SK-N-SH (cell line): ENCODE results near the gene HPCA. TPM values are rescaled to one million over a fixed set of nuclear protein-coding genes. Genes with fewer than 3 reads are reported as not detected.

Source experiments
- CTCF ChIA-PET: fragments of 300-600, 350-600 bp; formaldehyde crosslinking; extraction: SDS; loops from one replicate; lab custom pipeline; 2021; lab: Yijun Ruan, JAX
- POLR2A ChIA-PET: fragments of 350-600 bp; sonication (Branson Sonifier 250); formaldehyde crosslinking; extraction: SDS; loops from one replicate; lab custom pipeline; 2020; ENCODE audit warnings: antibody characterized with exemption, inconsistent platforms; lab: Yijun Ruan, JAX
- DNase-seq: peaks from one replicate; pipeline ENCODE4 v3.0.0; 2012
- H2AFZ ChIP-seq: fragments of 200-600 bp; sonication (generic); 2 replicates; pipeline ENCODE4 v1.8.1; 2016; ENCODE audit warnings: antibody characterized with exemption, mild to moderate bottlenecking, low read depth
- H3F3A ChIP-seq: fragments of 200-600 bp; sonication (generic); replicated peaks from 2 replicates; pipeline ENCODE3; 2016; ENCODE audit warnings: antibody characterized with exemption, mild to moderate bottlenecking; ENCODE audit not compliant: insufficient read depth
- H3K27ac ChIP-seq, 2 experiments: fragments of 200-500 bp in 1 of 2; fragments of 200-600 bp in 1 of 2; sonication (Bioruptor generic) in 1 of 2; sonication (generic), shearing (Covaris generic) in 1 of 2; 2 replicates each; pipeline versions ENCODE4 v1.5.1 to v1.6.1; 2014 to 2016; ENCODE audit warnings: low read depth in 2 of 2, inconsistent platforms in 1 of 2, low read length in 1 of 2, mild to moderate bottlenecking in 1 of 2, mixed read lengths in 1 of 2
- H3K27me3 ChIP-seq: fragments of 200-600 bp; sonication (generic), shearing (Covaris generic); 2 replicates; pipeline ENCODE4 v1.6.1; 2016; ENCODE audit warnings: mixed run types; ENCODE audit not compliant: insufficient read depth
- H3K36me3 ChIP-seq, 2 experiments: fragments of 200-500 bp in 1 of 2; fragments of 200-600 bp in 1 of 2; sonication (Bioruptor generic) in 1 of 2; sonication (generic) in 1 of 2; replicated peaks in 1 of 2; 2 replicates each; pipeline versions ENCODE3 to v1.5.1; 2014 to 2016; ENCODE audit warnings: low read length in 1 of 2, mild to moderate bottlenecking in 1 of 2; ENCODE audit not compliant: insufficient read depth in 2 of 2, control insufficient read depth in 1 of 2
- H3K4me1 ChIP-seq, 2 experiments: fragments of 200-500 bp in 1 of 2; fragments of 200-600 bp in 1 of 2; sonication (Bioruptor generic) in 1 of 2; sonication (generic), shearing (Covaris generic) in 1 of 2; 2 replicates each; pipeline versions ENCODE4 v1.5.1 to v1.6.1; 2014 to 2016; ENCODE audit warnings: low read depth in 1 of 2, low read length in 1 of 2, mixed run types in 1 of 2; ENCODE audit not compliant: insufficient read depth in 2 of 2, control insufficient read depth in 1 of 2
- H3K4me2 ChIP-seq: fragments of 200-600 bp; sonication (generic), shearing (Covaris generic); 2 replicates; pipeline ENCODE4 v1.6.1; 2017; ENCODE audit warnings: mixed run types
- H3K4me3 ChIP-seq, 2 experiments: fragments of 200-500 bp in 1 of 2; fragments of 200-600 bp in 1 of 2; sonication (Bioruptor generic) in 1 of 2; sonication (generic), shearing (Covaris generic) in 1 of 2; 2 replicates each; pipeline versions ENCODE4 v1.5.1 to v1.8.1; 2014 to 2016; ENCODE audit warnings: low read depth in 2 of 2, inconsistent platforms in 1 of 2, low read length in 1 of 2, mild to moderate bottlenecking in 1 of 2, mixed read lengths in 1 of 2, moderate library complexity in 1 of 2
- H3K79me2 ChIP-seq: fragments of 200-600 bp; sonication (generic); 2 replicates; pipeline ENCODE4 v1.8.1; 2017; ENCODE audit warnings: mild to moderate bottlenecking; ENCODE audit not compliant: insufficient read depth
- H3K9ac ChIP-seq: fragments of 200-600 bp; sonication (generic); 2 replicates; pipeline ENCODE4 v1.6.1; 2017; ENCODE audit warnings: mixed run types
- H3K9me2 ChIP-seq: fragments of 200-600 bp; sonication (generic); 2 replicates; pipeline ENCODE4 v1.6.1; 2017; ENCODE audit warnings: mixed run types
- H3K9me3 ChIP-seq: fragments of 200-600 bp; sonication (generic); 2 replicates; pipeline ENCODE4 v1.6.1; 2017; ENCODE audit warnings: mixed run types, mild to moderate bottlenecking, moderate library complexity
- H4K20me1 ChIP-seq: fragments of 200-600 bp; sonication (generic); 2 replicates; pipeline ENCODE4 v1.6.1; 2017; ENCODE audit warnings: mild to moderate bottlenecking, mixed run types; ENCODE audit not compliant: insufficient read depth
- CHD2 ChIP-seq: fragments of 150-350 bp; IDR thresholded peaks from 2 replicates; pipeline ENCODE4 v1.6.1; 2018; ENCODE audit warnings: low read length; ENCODE audit not compliant: partially characterized antibody
- MEF2A ChIP-seq: IDR thresholded peaks from 2 replicates; pipeline ENCODE4 v1.4.0; 2012; ENCODE audit warnings: low read depth, borderline replicate concordance
- MXI1 ChIP-seq: IDR thresholded peaks from 2 replicates; pipeline ENCODE4 v1.6.1; 2012; ENCODE audit warnings: mild to moderate bottlenecking, low read depth, low read length, improper control_type of control experiment
- NRF1 ChIP-seq: IDR thresholded peaks from 2 replicates; pipeline ENCODE4 v1.6.1; 2012; ENCODE audit warnings: low read depth, mild to moderate bottlenecking, low read length
- SMC3 ChIP-seq: IDR thresholded peaks from 2 replicates; pipeline ENCODE4 v1.6.1; 2012; ENCODE audit warnings: low read depth, low read length, improper control_type of control experiment
- TCF12 ChIP-seq: IDR thresholded peaks from 2 replicates; pipeline ENCODE4 v1.4.0; 2012
- WGBS: methylation state at CpG from one replicate; pipeline ENCODE4 v1.1.6; 2017; ENCODE audit warnings: low lambda C conversion rate; 5-methylcytosine and 5-hydroxymethylcytosine counted together
- polyA plus RNA-seq, 3 experiments: library from polyadenylated mRNA; depleted of rRNA; stranded (reverse); fragments of >200 nt; gene quantifications; 2 replicates each; pipeline ENCODE4 v1.2.3, GENCODE V29; 2012
- TF ChIP-seq, protein P1 (sequence below): IDR thresholded peaks from 2 replicates; pipeline ENCODE4 v1.4.0; 2012; ENCODE audit warnings: low read depth
- TF ChIP-seq, protein P2 (sequence below): fragments of 200-600 bp; sonication (generic); IDR thresholded peaks from 2 replicates; pipeline ENCODE4 v1.6.1; 2017; ENCODE audit warnings: antibody characterized with exemption, mild to moderate bottlenecking, moderate library complexity

HPCA gene
- polyA plus RNA-seq, 1 of the 3 experiments (the other 2 are of a cell fraction), result not detected

- Histone ChIP-seq H3F3A (peaks cover 4% of the 10 kb centered on the region), H3K9me2 (no peaks in the 10 kb centered on the region), H3K4me2 (no peak overlapping the region), H2AFZ (no peak overlapping the region), H3K9ac (no peak overlapping the region), H3K4me3 (no peak overlapping the region), H3K79me2 (no peaks in the 10 kb centered on the region), H4K20me1 (0 out of 2 replicates have a peak, but pooled peaks cover 4% of the 10 kb centered on the region), H3K27me3 (peaks cover 5% of the 10 kb centered on the region; the same call in 1 of the 2 replicates), H3K27ac (no peak overlapping the region), H3K4me1 (peaks cover 0 to 8% of the 10 kb centered on the region in 2 experiments; a peak in 2 of 4 replicates), H3K9me3 (no peaks in the 10 kb centered on the region), H3K36me3 (no peaks in the 10 kb centered on the region)
- no peak for TF ChIP-seq CHD2
- TF ChIP-seq, protein P1, sequence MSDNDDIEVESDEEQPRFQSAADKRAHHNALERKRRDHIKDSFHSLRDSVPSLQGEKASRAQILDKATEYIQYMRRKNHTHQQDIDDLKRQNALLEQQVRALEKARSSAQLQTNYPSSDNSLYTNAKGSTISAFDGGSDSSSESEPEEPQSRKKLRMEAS, result no peak
- DNase-seq, result no peak
- POLR2A ChIA-PET, result no interaction called here
- WGBS, result 67% methylated on average over 1 of the region's 1 CpG
- CTCF ChIA-PET, result interaction anchor here (0.9 to 9.0 kb wide), 7 partner anchors 9 to 195 kb away, joined by 4 to 46 read pairs (median 13); partner anchors contain the start of gene FNDC5
Observed at GRCh38 chr1:32891241-32891570, 4.9 kb downstream of the HPCA start.

DNA sequence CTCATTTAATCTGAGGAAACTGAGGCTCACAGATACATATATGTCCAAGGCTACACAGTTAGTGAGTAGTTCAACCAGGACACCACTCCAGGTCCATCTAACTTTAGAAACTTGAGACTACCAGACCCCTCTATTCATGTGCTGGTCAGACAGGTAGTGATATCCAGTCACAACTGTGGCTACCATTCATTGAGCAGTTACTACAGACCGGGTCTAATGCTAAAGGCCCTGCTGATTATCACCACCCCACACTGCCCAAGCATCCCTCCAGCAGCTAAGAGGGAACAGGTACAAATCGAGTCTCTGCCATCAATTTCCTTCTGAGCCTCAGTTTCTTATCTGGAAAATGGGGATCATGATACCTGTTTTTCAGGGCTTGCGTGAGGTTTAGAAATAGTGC is 5.3 kb downstream of the HPCA start:
- Histone ChIP-seq H3K4me1 (peaks cover 0 to 8% of the 10 kb centered on the region in 2 experiments; a peak in 2 of 4 replicates), H3K4me2 (no peak overlapping the region), H3K36me3 (no peaks in the 10 kb centered on the region), H3K27ac (no peak overlapping the region), H3K27me3 (peaks cover 5% of the 10 kb centered on the region; the same call in 1 of the 2 replicates), H4K20me1 (0 out of 2 replicates have a peak, but pooled peaks cover 4% of the 10 kb centered on the region)
- CTCF ChIA-PET, result interaction anchor here (0.9 to 9.0 kb wide), 12 partner anchors 10 to 195 kb away, joined by 3 to 46 read pairs (median 7); partner anchors contain the start of gene FNDC5
- TF ChIP-seq NRF1, result no peak
- TF ChIP-seq MEF2A, result no peak
- TF ChIP-seq TCF12, result no peak
- no peak for TF ChIP-seq SMC3
- TF ChIP-seq, all 33 proteins: peak for 0
- Histone ChIP-seq H3K9me3 (no peaks in the 10 kb centered on the region), H2AFZ (no peak overlapping the region), H3K4me3 (no peak overlapping the region), H3K9me2 (no peaks in the 10 kb centered on the region), H3K79me2 (no peaks in the 10 kb centered on the region), H3F3A (peaks cover 4% of the 10 kb centered on the region), H3K9ac (no peak overlapping the region)
- POLR2A ChIA-PET, result no interaction called here
- 89% methylated on average over 3 of the region's 3 CpGs for WGBS
- DNase-seq, result no peak

- Histone ChIP-seq H4K20me1 (no peaks in the 10 kb centered on the region), H3K9me2 (no peaks in the 10 kb centered on the region), H3K27ac (no peak overlapping the region), H3K79me2 (no peaks in the 10 kb centered on the region), H3K4me3 (peak overlapping the region in 1 of 2 experiments; percentile 14; a peak in 3 of 4 replicates), H3K9ac (no peak overlapping the region), H3K9me3 (no peaks in the 10 kb centered on the region), H3K4me2 (0 out of 2 replicates have a peak overlapping the region, but pooled peaks have one; percentile 47), H2AFZ (no peak overlapping the region), H3K27me3 (0 out of 2 replicates have a peak, but pooled peaks cover 5% of the 10 kb centered on the region), H3K4me1 (peaks cover 0 to 4% of the 10 kb centered on the region in 2 experiments; a peak in 2 of 4 replicates), H3F3A (peaks cover 4% of the 10 kb centered on the region), H3K36me3 (no peaks in the 10 kb centered on the region)
- POLR2A ChIA-PET, result interaction anchor here (0.9 kb wide), 1 partner anchor 9 kb away, joined by 3 read pairs; no protein-coding TSS in a partner anchor
- CTCF ChIA-PET, result interaction anchor here (0.6 to 9.0 kb wide), 27 partner anchors 9 to 203 kb away, joined by 3 to 46 read pairs (median 4); partner anchors contain the start of gene FNDC5
- 82% methylated on average over 20 of the region's 49 CpGs for WGBS
- TF ChIP-seq, protein P2, sequence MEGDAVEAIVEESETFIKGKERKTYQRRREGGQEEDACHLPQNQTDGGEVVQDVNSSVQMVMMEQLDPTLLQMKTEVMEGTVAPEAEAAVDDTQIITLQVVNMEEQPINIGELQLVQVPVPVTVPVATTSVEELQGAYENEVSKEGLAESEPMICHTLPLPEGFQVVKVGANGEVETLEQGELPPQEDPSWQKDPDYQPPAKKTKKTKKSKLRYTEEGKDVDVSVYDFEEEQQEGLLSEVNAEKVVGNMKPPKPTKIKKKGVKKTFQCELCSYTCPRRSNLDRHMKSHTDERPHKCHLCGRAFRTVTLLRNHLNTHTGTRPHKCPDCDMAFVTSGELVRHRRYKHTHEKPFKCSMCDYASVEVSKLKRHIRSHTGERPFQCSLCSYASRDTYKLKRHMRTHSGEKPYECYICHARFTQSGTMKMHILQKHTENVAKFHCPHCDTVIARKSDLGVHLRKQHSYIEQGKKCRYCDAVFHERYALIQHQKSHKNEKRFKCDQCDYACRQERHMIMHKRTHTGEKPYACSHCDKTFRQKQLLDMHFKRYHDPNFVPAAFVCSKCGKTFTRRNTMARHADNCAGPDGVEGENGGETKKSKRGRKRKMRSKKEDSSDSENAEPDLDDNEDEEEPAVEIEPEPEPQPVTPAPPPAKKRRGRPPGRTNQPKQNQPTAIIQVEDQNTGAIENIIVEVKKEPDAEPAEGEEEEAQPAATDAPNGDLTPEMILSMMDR, result peak; percentile 56
- TF ChIP-seq MXI1, result no peak
- peak; percentile 92 for DNase-seq
Observed at GRCh38 chr1:32892368-32893197, 6.3 kb downstream of the HPCA start.
